NCI-H82 treated with DMSO at 0.1 percent for 48 hours (cell line): Measurements from ENCODE around the gene PAEP.

Experiments
- DNase-seq: peaks from one replicate; lab custom pipeline; 2025; ENCODE audit not compliant: unreplicated experiment; lab: John Stamatoyannopoulos, UW

PAEP gene

GRCh38 chr9:135612981-135613910 lies 51.7 kb downstream of the PAEP start:
- no peak for DNase-seq

GRCh38 chr9:135613946-135614805 lies 52.6 kb downstream of the PAEP start:
- DNase-seq = no peak

- no peak for DNase-seq
Measured at GRCh38 chr9:135614821-135615665, 53.5 kb downstream of the PAEP start.

- no peak for DNase-seq
Measured at GRCh38 chr9:135615666-135616618, 54.4 kb downstream of the PAEP start.
